HG02763 (cell line): Measurements from ENCODE around the gene SNAPC4.

Source experiments
- ATAC-seq: cut with Tn5 transposase; IDR thresholded peaks from one replicate; pipeline ENCODE4 v1.9.1; 2021; ENCODE audit warnings: mild to moderate bottlenecking, moderate library complexity; ENCODE audit not compliant: unreplicated experiment

Gene SNAPC4

DNA sequence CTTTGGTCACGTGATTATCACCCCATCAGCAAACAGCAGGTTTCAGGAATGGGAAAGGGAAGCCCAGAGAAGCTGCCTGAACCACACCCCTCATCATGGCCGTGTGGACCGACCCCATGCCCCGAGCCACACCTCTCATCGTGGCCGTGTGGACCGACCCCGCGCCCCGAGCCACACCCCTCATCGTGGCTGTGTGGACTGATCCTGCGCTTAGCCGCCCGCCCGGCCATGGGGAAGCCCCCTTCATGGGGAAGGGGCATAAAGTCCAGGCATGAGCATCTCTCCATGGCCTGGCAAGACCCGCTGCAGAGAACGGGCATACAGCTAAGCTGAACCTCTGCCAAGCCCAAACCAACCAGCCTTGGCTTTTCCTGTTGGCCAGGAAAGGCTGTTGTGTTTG is 6.4 kb downstream of the SNAPC4 start:
- ATAC-seq: no peak

DNA sequence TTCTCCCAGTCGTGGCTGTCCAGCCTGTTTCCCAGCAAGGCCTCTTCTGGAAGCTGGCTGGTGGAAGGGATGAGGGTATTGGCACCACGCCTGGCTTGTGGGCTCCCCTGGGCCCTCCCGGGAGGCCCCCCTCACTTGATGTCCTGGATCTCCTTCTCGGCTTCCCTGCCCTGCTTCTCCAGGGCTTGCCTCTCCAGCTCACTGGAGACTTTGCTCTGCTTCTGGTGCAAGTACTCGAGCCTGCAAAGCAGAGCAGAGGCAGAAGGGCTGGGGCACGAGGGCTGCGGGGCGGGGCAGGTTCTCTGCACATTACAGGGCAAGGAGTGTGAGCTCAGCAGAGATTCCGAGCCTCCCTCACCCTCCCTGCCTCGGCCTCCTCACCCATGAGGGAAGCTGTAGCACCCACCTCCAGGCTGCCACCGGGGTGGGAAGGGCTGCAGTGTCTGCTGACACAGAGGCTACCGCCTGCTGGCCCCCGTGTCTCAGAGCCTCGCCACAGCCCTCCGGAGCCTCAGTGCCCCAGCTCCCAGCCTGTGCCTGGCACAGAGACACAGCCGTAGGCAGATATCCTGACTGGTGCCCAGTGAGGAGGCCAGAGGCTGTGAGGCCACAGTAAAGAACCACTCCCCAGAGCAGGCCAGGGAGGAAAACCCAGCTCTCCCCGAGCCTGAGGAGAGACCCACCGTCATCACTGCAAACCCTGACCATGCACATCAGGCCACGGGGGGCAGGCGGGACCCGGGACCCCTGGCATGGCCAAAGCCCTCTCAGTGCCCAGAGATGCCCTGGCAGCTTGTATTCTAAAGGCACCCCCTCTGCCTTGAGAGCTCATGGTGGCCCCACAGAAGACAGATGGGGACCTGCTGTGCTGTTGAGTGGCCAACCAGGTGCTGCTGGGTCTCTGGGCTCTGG is 7.2 kb downstream of the SNAPC4 start:
- no peak for ATAC-seq

DNA sequence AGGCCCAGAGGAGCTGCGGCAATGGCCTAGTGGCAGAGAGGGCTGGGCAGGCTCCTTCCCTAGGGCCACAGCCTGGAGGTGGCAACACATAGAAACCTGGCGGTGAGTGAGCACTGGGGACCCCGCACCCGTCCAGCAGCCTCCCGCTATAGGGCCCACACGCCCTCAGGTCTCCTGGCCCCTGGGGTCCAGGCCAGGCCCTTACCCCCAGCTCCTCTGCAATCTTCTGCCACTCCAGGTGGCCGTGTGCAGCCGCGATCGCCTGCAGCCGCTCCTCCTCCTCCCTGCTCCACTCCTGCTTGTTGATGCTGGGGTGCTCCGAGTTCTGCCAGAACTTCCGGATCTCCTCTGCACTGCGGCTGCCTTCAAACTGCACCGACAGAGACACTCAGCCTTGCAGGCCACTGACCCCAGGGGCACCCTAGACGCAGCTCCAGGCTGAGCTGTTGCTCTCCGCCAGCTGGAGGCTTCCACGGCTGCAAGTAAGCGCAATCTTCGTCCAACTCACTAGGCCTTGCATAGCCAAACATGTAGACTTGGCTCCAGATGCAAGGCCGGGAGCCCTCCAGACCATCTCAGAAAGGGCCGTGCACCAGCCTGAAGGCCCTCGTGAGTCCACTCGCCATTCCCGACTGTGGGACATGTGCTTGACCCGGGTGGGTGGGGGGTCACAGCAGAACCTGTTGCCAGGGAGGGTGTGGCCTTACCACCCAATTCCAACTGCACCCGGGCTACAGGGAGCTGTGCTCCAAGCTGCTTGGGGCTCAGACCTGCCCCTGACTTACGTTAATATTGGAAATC is 8.0 kb downstream of the SNAPC4 start:
- ATAC-seq: no peak

GRCh38 chr9:136389396-136389795 is 10.6 kb downstream of the SNAPC4 start:
- ATAC-seq: no peak

- no peak for ATAC-seq
These were observed 12.8 kb downstream of the SNAPC4 start for GRCh38 chr9:136387217-136387616.

- ATAC-seq: no peak
These were observed 14.0 kb downstream of the SNAPC4 start for GRCh38 chr9:136386018-136386417.

- no peak for ATAC-seq
These were observed 15.0 kb downstream of the SNAPC4 start for GRCh38 chr9:136385015-136385414.

- ATAC-seq: no peak
These were observed 16.5 kb downstream of the SNAPC4 start for GRCh38 chr9:136383436-136383835.

DNA sequence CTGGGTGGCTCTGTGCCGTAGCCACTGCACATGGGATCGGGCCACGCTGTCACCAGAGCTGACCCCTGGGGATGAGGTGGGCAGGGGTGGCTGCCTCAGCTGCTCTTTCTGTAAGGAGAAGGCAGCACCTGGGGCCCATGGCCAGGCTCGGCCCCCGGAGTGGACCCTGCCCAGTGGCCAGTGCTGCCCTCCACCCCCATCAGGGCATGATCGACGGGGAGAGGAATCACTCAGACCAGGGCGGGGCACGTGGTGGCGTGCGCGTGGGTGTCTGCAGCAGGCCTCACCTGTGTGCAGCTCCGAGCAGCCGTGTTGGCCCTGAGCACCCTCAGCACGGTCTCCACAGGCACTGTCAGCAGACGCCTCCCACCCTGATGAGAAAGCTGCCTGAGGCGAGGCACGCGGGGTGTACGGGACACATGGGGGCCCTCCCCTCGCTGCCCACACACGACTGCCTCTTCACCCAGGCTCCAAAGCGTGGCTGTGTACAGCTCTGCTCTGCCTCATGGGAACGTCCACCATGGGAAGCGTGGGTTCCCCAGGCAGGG is 17.9 kb downstream of the SNAPC4 start:
- no peak for ATAC-seq

- ATAC-seq: no peak
These were observed 18.7 kb downstream of the SNAPC4 start for GRCh38 chr9:136381311-136381710.

GRCh38 chr9:136380381-136380780 is 19.6 kb downstream of the SNAPC4 start:
- ATAC-seq: no peak

DNA sequence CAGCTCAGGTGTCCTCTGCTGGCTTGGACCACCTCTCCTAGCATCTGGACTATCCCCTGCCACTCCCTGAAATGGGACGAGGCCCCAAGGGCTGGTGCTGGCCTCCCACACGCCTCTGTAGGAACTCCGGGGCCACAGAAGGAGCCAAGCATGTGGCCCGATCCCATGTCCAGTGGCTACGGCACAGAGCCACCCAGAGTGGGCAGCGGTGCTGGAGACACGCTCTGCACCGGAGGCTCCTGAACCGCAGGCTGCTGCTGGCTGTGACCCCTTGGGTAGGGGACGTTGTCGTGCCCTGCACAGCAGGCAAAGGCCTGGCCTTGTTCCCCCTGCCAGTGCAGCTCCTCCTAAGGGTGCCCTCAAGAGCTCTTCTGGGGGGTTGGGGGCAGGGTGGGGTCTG is 20.1 kb downstream of the SNAPC4 start:
- ATAC-seq: no peak

GRCh38 chr9:136379401-136379800 is 20.6 kb downstream of the SNAPC4 start:
- no peak for ATAC-seq

DNA sequence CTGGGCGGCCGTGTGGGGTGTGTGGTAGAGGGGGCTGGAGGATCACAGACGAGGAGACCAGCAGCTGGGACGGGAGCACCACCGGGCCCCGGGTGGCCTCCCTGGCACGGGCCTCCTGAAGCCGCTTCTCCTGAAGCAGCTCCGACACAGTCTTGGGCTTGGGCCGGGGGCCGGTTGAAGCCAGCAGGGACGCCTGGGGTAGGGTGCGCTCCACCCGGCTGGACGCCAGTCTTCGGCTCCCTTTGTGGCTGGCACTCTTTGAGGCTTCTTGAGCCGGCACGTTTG is 21.0 kb downstream of the SNAPC4 start:
- no peak for ATAC-seq

DNA sequence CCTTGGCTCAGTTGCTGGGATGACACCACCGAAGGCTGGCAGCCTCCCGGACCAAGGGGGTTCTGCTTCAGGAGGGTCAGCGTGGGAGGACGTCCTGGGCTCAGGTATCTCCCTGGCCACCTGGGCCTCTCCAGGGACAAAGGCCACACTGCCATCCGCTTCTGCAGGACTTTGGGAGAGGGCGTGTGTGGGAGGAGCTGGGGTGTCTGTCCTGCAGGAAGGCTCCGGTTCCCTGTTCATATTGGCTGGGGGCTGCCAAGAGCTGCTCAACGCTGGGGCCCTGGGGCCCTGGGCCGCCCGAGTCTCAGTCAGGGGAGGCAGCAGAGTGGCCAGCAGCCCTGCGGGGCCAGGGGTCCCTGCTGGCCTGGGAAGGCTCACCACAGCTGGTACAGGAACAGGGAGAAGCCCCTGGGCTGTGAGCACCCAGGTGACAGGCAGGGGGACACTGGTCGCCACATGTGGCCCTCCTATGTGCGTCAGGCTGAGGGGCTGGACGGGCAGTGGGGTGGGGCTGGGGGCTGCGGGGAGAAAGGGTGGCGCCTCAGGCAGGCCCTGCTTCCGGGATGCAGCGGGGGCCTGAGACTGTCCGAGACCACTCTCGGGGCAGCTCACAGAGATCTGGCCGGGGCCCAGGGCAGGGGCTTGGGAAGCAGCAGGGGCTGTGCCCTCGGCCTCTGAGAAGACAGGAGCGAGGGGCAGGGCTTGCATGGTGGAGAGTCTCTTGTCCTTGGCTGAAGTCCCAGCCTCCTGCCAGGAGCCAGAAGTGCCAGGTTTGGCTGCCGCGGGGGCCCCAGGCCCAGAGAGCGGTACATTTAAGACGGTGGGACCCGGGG is 21.6 kb downstream of the SNAPC4 start:
- no peak for ATAC-seq

- ATAC-seq: no peak
These were observed 22.4 kb downstream of the SNAPC4 start for GRCh38 chr9:136377341-136378169.

DNA sequence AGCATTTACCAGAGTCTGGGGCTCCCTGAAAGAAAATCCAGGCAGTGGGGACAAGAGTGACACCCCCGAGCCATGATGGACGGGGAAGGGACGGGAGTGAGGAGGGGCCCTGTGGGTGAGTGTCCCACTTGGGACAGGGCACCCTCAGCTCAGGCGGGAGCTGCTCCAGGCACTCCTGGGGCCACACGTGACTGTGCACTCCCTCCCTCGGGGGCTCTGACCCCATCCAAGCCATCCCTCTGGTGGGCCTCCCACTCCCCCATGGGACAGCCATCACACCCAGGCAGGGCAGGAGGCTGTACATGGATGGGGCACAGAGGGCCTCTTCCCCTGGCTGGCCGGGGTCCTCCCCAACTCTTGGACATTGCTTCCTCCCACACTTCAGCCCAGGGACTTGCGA is 23.5 kb downstream of the SNAPC4 start:
- ATAC-seq: no peak

- no peak for ATAC-seq
These were observed 24.9 kb downstream of the SNAPC4 start for GRCh38 chr9:136375096-136375495.

- ATAC-seq: no peak
These were observed 25.8 kb downstream of the SNAPC4 start for GRCh38 chr9:136374183-136374575.
